ENCODE measurements around the gene CSRP3. TPM values are rescaled to one million over a fixed set of nuclear protein-coding genes. Genes with fewer than 3 reads are reported as not detected.

Gene CSRP3
- total RNA-seq, 1 experiment from 2014 or later = not detected

DNA sequence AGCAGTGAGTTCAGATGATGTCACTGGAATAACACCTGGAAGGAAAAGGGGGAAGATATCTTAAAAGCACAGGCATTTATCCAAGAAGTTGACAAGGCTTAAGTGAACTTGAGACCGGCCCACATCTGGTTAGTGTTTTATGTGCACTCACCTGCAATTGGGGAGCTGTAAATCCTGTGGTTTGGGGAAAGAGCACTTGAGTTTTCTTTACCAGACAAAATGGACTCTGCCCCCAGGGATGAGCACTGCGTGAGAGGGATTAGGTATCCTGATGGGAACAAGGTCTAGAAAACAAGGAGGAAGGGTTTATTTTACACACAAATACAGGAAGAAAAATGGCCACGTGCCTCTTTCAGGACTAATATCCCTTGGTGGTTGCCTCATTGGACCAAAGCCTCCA lies 23.8 kb upstream of the CSRP3 start:
- Mint-ChIP-seq H3K9me3 (ENCODE audit: unreplicated experiment) (no peaks in the 10 kb centered on the region), H3K4me3 (ENCODE audit: unreplicated experiment) (no peak overlapping the region), H3K27ac (ENCODE audit: low read depth, unreplicated experiment) (no peak overlapping the region), H3K27me3 (ENCODE audit: insufficient read depth, unreplicated experiment) (no peaks in the 10 kb centered on the region), H3K36me3 (ENCODE audit: insufficient read depth, unreplicated experiment) (no peaks in the 10 kb centered on the region), H3K4me1 (ENCODE audit: insufficient read depth, unreplicated experiment) (no peaks in the 10 kb centered on the region)
- no TSS peak for BruUV-seq (replicated peaks)
- DNase-seq (ENCODE audit: unreplicated experiment) = no peak
- ChIA-PET POLR2A (no interaction called here), CTCF (interaction anchor here (0.9 kb wide), 1 partner anchor 903 kb away, joined by 3 read pairs; no protein-coding TSS in a partner anchor)
- intact Hi-C loops (cut with micrococcal nuclease) = no loop called here
- TF ChIP-seq, protein P1, sequence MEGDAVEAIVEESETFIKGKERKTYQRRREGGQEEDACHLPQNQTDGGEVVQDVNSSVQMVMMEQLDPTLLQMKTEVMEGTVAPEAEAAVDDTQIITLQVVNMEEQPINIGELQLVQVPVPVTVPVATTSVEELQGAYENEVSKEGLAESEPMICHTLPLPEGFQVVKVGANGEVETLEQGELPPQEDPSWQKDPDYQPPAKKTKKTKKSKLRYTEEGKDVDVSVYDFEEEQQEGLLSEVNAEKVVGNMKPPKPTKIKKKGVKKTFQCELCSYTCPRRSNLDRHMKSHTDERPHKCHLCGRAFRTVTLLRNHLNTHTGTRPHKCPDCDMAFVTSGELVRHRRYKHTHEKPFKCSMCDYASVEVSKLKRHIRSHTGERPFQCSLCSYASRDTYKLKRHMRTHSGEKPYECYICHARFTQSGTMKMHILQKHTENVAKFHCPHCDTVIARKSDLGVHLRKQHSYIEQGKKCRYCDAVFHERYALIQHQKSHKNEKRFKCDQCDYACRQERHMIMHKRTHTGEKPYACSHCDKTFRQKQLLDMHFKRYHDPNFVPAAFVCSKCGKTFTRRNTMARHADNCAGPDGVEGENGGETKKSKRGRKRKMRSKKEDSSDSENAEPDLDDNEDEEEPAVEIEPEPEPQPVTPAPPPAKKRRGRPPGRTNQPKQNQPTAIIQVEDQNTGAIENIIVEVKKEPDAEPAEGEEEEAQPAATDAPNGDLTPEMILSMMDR (IDR thresholded peaks at IDR 0.05; ENCODE audit: unreplicated experiment) = no peak

DNA sequence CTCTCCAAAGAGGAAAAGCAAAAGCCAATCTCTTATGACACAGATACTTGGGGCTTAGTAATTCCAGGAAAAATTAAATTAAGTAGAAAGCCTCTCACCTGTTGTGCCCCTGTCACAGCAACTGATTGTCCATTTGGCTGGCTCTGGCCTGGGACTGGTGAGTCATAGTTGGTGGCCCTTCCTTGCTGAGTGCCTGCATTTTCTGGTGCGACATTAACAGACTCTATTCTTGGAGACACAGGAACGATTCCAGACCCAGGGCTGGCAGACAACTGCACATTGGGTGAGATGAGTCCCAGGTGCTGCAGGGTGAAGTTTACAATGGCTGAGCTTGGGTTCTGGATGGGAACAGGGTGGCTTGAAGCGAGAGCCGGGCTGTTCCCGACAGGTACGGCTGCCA lies 23.3 kb upstream of the CSRP3 start:
- H3K36me3 Mint-ChIP-seq (ENCODE audit: insufficient read depth, unreplicated experiment) = no peaks in the 10 kb centered on the region

DNA sequence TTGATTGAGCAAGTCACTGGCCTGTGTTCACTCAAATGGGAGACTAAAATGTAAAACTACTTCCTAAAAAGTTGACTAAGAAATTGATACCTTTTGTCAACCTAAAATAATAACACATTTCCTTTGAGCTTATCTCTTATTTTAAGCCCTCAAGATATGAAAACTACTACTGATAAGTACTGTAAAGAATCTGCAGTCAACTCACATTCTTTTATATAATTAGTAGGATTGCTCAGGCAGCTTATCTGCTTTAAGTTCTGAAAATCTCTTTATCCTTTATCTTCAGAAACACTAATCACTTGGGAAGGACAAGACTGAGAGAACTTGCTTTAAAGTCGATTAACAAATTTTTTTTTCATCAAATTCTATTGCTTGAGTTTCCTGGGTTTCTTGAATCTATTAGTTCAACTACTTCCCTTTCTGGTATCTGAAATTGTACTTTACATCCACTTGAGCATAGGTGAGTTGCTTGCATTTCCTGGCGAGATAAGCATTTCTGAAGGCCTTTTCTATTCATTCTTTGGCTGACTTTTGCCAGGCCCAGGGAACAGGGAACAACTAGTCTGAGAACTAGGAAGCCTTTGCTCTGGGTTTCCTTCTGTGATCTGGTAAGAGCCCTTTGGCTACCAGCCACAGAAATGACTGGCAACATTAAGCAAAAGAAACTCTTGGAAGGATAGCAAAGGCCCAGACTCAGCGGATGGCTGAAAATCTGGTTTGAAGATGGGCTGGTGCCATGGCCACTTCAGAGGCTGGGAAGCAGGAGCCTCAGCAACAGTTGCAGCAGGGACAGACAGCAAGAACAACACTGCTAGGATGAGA lies 19.3 kb upstream of the CSRP3 start:
- DNase-seq (ENCODE audit: unreplicated experiment) = no peak
- no peaks in the 10 kb centered on the region for H3K9me3 Mint-ChIP-seq (ENCODE audit: unreplicated experiment)
- no peak overlapping the region for H3K4me3 Mint-ChIP-seq (ENCODE audit: unreplicated experiment)
- H3K36me3 Mint-ChIP-seq (ENCODE audit: insufficient read depth, unreplicated experiment) = no peaks in the 10 kb centered on the region
- no TSS peak for BruUV-seq (replicated peaks)
- TF ChIP-seq, protein P1 (IDR thresholded peaks at IDR 0.05; ENCODE audit: unreplicated experiment) = no peak
- no peaks in the 10 kb centered on the region for H3K27me3 Mint-ChIP-seq (ENCODE audit: insufficient read depth, unreplicated experiment)
- ChIA-PET CTCF (interaction anchor here (1.0 kb wide), 1 partner anchor 38 kb away, joined by 3 read pairs; no protein-coding TSS in a partner anchor), POLR2A (interaction anchor here (0.6 to 1.3 kb wide), 3 partner anchors 9 to 94 kb away, joined by 3 to 4 read pairs (median 3); no protein-coding TSS in a partner anchor)
- H3K4me1 Mint-ChIP-seq (ENCODE audit: insufficient read depth, unreplicated experiment) = peaks cover 14% of the 10 kb centered on the region
- no peak overlapping the region for H3K27ac Mint-ChIP-seq (ENCODE audit: low read depth, unreplicated experiment)
- intact Hi-C loops (cut with micrococcal nuclease) = no loop called here

More for the DNA sequence above, 23.3 kb upstream of the CSRP3 start:
- DNase-seq (ENCODE audit: unreplicated experiment) = no peak
- BruUV-seq (replicated peaks) = no TSS peak
- CTCF ChIA-PET = interaction anchor here (0.9 kb wide), 1 partner anchor 903 kb away, joined by 3 read pairs; no protein-coding TSS in a partner anchor
- no peak overlapping the region for H3K27ac Mint-ChIP-seq (ENCODE audit: low read depth, unreplicated experiment)
- intact Hi-C loops (cut with micrococcal nuclease) = no loop called here
- no peaks in the 10 kb centered on the region for H3K27me3 Mint-ChIP-seq (ENCODE audit: insufficient read depth, unreplicated experiment)
- H3K4me3 Mint-ChIP-seq (ENCODE audit: unreplicated experiment) = no peak overlapping the region
- TF ChIP-seq, protein P1 (IDR thresholded peaks at IDR 0.05; ENCODE audit: unreplicated experiment) = no peak
- H3K9me3 Mint-ChIP-seq (ENCODE audit: unreplicated experiment) = no peaks in the 10 kb centered on the region
- POLR2A ChIA-PET = no interaction called here
- H3K4me1 Mint-ChIP-seq (ENCODE audit: insufficient read depth, unreplicated experiment) = no peaks in the 10 kb centered on the region

DNA sequence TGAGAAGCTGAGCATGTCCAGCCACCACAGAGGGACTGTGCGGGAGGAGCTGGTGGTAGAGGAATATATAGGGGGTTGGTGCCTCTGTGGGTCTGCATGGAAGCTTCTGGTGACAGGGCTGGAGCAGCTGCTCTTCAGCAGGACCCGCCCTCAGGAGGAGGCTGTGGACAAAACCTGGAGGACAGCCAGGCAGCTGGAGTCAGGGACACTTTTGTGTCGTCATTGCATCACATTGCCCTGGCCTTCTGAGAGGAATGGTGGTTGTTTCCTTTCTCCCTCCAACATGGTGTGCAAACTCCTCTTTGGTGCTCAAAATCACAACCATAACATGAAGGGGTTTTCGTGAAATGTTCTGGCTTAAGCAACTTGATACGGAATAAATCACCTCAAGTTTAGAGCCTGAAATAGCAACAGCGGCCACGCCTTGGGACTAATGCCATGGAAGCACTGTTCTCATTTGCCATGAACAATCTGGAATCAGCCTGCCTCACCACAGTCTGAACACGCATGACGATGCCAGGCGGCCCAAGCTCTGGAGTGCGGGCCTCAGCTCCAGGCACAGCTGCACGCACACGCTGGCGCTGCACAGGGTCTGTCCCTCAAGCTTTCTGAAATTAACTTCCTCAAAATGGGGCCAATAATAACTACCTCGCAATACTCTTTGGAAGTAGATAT lies 17.1 kb upstream of the CSRP3 start:
- Mint-ChIP-seq H3K27me3 (ENCODE audit: insufficient read depth, unreplicated experiment) (peaks cover 10% of the 10 kb centered on the region), H3K9me3 (ENCODE audit: unreplicated experiment) (no peaks in the 10 kb centered on the region), H3K36me3 (ENCODE audit: insufficient read depth, unreplicated experiment) (no peaks in the 10 kb centered on the region), H3K4me3 (ENCODE audit: unreplicated experiment) (no peak overlapping the region), H3K4me1 (ENCODE audit: insufficient read depth, unreplicated experiment) (peaks cover 14% of the 10 kb centered on the region), H3K27ac (ENCODE audit: low read depth, unreplicated experiment) (no peak overlapping the region)
- intact Hi-C loops (cut with micrococcal nuclease) = no loop called here
- DNase-seq (ENCODE audit: unreplicated experiment) = peak; percentile 35
- POLR2A ChIA-PET = interaction anchor here (0.9 kb wide), 1 partner anchor 18 kb away, joined by 3 read pairs; no protein-coding TSS in a partner anchor
- no TSS peak for BruUV-seq (replicated peaks)
- CTCF ChIA-PET = interaction anchor here (0.5 to 1.1 kb wide), 5 partner anchors 15 to 148 kb away, joined by 3 to 5 read pairs (median 4); no protein-coding TSS in a partner anchor
- TF ChIP-seq, protein P1 (IDR thresholded peaks at IDR 0.05; ENCODE audit: unreplicated experiment) = no peak

Measured in MCF 10A (cell line).